GM12878 (cell line): ENCODE results near the gene SYTL2. TPM values are rescaled to one million over a fixed set of nuclear protein-coding genes. Genes with fewer than 3 reads are reported as not detected.

Experiments
- ATAC-seq: fragments of 200-7000 bp; cut with Tn5 transposase; 3 replicates; pipeline ENCODE4 v1.9.1; 2020; ENCODE audit warnings: mild to moderate bottlenecking, moderate library complexity
- BruUV-seq: library from RNA; stranded (reverse); fragments of 400-500 nt; replicated peaks from 2 replicates; lab custom pipeline; 2021; lab: Mats Ljungman, UMichigan
- CTCF ChIA-PET: fragments of 300-600 bp; sonication (Branson Sonifier 250); formaldehyde crosslinking; extraction: SDS; loops from one replicate; lab custom pipeline; 2021; ENCODE audit warnings: inconsistent platforms; lab: Yijun Ruan, JAX
- POLR2A ChIA-PET: fragments of 350-600 bp; formaldehyde crosslinking; extraction: SDS; loops from one replicate; lab custom pipeline; 2021; ENCODE audit warnings: inconsistent platforms; lab: Charles Lee
- RAD21 ChIA-PET: fragments of 300-600 bp; sonication (Branson Sonifier 250); formaldehyde crosslinking; loops from one replicate; lab custom pipeline; 2023; ENCODE audit warnings: antibody characterized with exemption; ENCODE audit not compliant: unreplicated experiment; lab: Charles Lee
- SMC1A ChIA-PET: fragments of 300-600 bp; sonication (Branson Sonifier 250); formaldehyde crosslinking; loops from one replicate; lab custom pipeline; 2023; ENCODE audit not compliant: unreplicated experiment, uncharacterized antibody; lab: Charles Lee
- DNase-seq: peaks from one replicate; pipeline ENCODE4 v3.0.0-alpha.2; 2011; ENCODE audit warnings: low read depth, low spot score
- FAIRE-seq: peaks from 3 replicates; lab custom pipeline; 2011; peaks lifted over from hg19 to GRCh38; lab: Jason Lieb, UNC
- H2AFZ ChIP-seq: 2 replicates; pipeline ENCODE4 v1.6.0; 2011; ENCODE audit warnings: low read depth, low read length, control low read depth; ENCODE audit not compliant: control insufficient read depth
- H3K27ac ChIP-seq: 2 replicates; pipeline ENCODE4 v1.5.1; 2011; ENCODE audit warnings: control low read depth; ENCODE audit not compliant: control insufficient read depth, insufficient read depth
- H3K27me3 ChIP-seq, 2 experiments: replicated peaks in 1 of 2; 2 replicates each; pipeline versions ENCODE4 v1.6.0 to v1.6.1; 2011; ENCODE audit warnings: low read length in 1 of 2; ENCODE audit not compliant: control insufficient read depth in 2 of 2, insufficient read depth in 2 of 2
- H3K36me3 ChIP-seq, 2 experiments: 2 replicates each; pipeline ENCODE4 v1.5.1; 2011; ENCODE audit warnings: low read length in 1 of 2; ENCODE audit not compliant: control insufficient read depth in 2 of 2, insufficient read depth in 2 of 2
- H3K4me1 ChIP-seq: 2 replicates; pipeline ENCODE4 v1.6.1; 2011; ENCODE audit warnings: mild to moderate bottlenecking, low read length, moderate library complexity, mixed read lengths; ENCODE audit not compliant: control insufficient read depth, insufficient read depth
- H3K4me2 ChIP-seq: 2 replicates; pipeline ENCODE4 v1.6.0; 2011; ENCODE audit warnings: control low read depth; ENCODE audit not compliant: control insufficient read depth, insufficient read depth
- H3K4me3 ChIP-seq: fragments of 200-600 bp; sonication (generic); 2 replicates; pipeline ENCODE4 v1.5.1; 2016
- H3K79me2 ChIP-seq: 2 replicates; pipeline ENCODE4 v1.6.0; 2011; ENCODE audit warnings: low read length; ENCODE audit not compliant: control insufficient read depth, insufficient read depth
- H3K9ac ChIP-seq: 2 replicates; pipeline ENCODE4 v1.8.0; 2011; ENCODE audit warnings: low read length, control low read depth, mixed read lengths; ENCODE audit not compliant: control insufficient read depth, insufficient read depth
- H3K9me3 ChIP-seq: replicated peaks from 3 replicates; pipeline ENCODE4 v1.5.1; 2011; ENCODE audit warnings: mild to moderate bottlenecking, low read length; ENCODE audit not compliant: control insufficient read depth, insufficient read depth
- H4K20me1 ChIP-seq: 2 replicates; pipeline ENCODE4 v1.6.0; 2011; ENCODE audit not compliant: control insufficient read depth, insufficient read depth
- BHLHE40 ChIP-seq, 2 experiments: fragments of 450-650 bp in 1 of 2; IDR thresholded peaks; 2 replicates each; pipeline ENCODE4 v1.6.1; 2011 to 2017; ENCODE audit warnings: low read depth in 2 of 2, borderline replicate concordance in 1 of 2, improper control_type of control experiment in 1 of 2, low read length in 1 of 2, mild to moderate bottlenecking in 1 of 2
- BRCA1 ChIP-seq: IDR thresholded peaks from 2 replicates; pipeline ENCODE4 v1.6.1; 2011; ENCODE audit warnings: low read depth, low read length, improper control_type of control experiment
- CBX5 ChIP-seq: sonication (generic); IDR thresholded peaks from 2 replicates; pipeline ENCODE4 v1.6.1; 2016; ENCODE audit warnings: low read depth, moderate library complexity, mild to moderate bottlenecking, inconsistent platforms
- CREM ChIP-seq: IDR thresholded peaks from 2 replicates; pipeline ENCODE4 v1.6.1; 2014; ENCODE audit warnings: antibody characterized with exemption, low read depth
- EED ChIP-seq: sonication (generic); IDR thresholded peaks from 2 replicates; pipeline ENCODE4 v1.6.1; 2016; ENCODE audit warnings: antibody characterized with exemption, low read depth
- NR2C2 ChIP-seq: IDR thresholded peaks from 2 replicates; pipeline ENCODE4 v1.6.1; 2011; ENCODE audit warnings: borderline replicate concordance, low read depth; ENCODE audit not compliant: control insufficient read depth, insufficient read length
- NRF1 ChIP-seq: conservative IDR thresholded peaks from 2 replicates; pipeline ENCODE4 v1.6.1; 2011; ENCODE audit warnings: mild to moderate bottlenecking, low read depth, low read length, improper control_type of control experiment
- PAX5 ChIP-seq: IDR thresholded peaks from 2 replicates; pipeline ENCODE4 v1.6.1; 2011; ENCODE audit warnings: low read depth, low read length, borderline replicate concordance
- PAX8 ChIP-seq: fragments of 450-650 bp; IDR thresholded peaks from 2 replicates; pipeline ENCODE4 v1.6.1; 2017; ENCODE audit warnings: mild to moderate bottlenecking, moderate library complexity
- RAD21 ChIP-seq: IDR thresholded peaks from 2 replicates; pipeline ENCODE4 v1.6.1; 2011; ENCODE audit warnings: mild to moderate bottlenecking, low read depth, low read length, moderate library complexity; ENCODE audit not compliant: insufficient read depth
- STAT3 ChIP-seq: IDR thresholded peaks from 2 replicates; pipeline ENCODE4 v1.6.1; 2011; ENCODE audit warnings: low read depth, low read length, improper control_type of control experiment
- SUPT20H ChIP-seq: IDR thresholded peaks from 2 replicates; pipeline ENCODE4 v1.6.1; 2011; ENCODE audit warnings: low read depth, mild to moderate bottlenecking, low read length, moderate library complexity, borderline replicate concordance; ENCODE audit not compliant: control insufficient read depth
- TCF7 ChIP-seq: IDR thresholded peaks from 2 replicates; pipeline ENCODE4 v1.6.1; 2014; ENCODE audit warnings: antibody characterized with exemption, borderline replicate concordance
- YBX1 ChIP-seq: fragments of 450-650 bp; IDR thresholded peaks from 2 replicates; pipeline ENCODE4 v1.6.1; 2016; ENCODE audit warnings: antibody characterized with exemption
- WGBS: methylation state at CpG from one replicate; pipeline ENCODE4 v1.1.6; 2016; ENCODE audit warnings: low lambda C conversion rate; ENCODE audit not compliant: insufficient replicate concordance, insufficient coverage; ENCODE audit errors: missing lambda C conversion rate; 5-methylcytosine and 5-hydroxymethylcytosine counted together
- in situ Hi-C: fragments of 300-500 bp; cut with MboI; formaldehyde crosslinking; loops from 9 replicates; pipeline ENCODE4 v1.14.3; 2018; ENCODE audit warnings: mixed read lengths
- intact Hi-C: fragments of 100-400 bp; cut with micrococcal nuclease; formaldehyde crosslinking; loops from one replicate; pipeline ENCODE4 v1.14.2; 2022; ENCODE audit not compliant: unreplicated experiment
- polyA plus RNA-seq, 11 experiments: library from polyadenylated mRNA; depleted of rRNA in 4 of 11; unstranded in 6 of 11; stranded (reverse) in 5 of 11; fragments of >200 nt; fragmentation: Nextera tagmentation in 4 of 11; fragmentation: Illumina TruSeq in 1 of 11; extraction: Ambion mirVana in 4 of 11; extraction: Trizol in 1 of 11; gene quantifications; 1 replicate in 1 of 11; 2 replicates in 10 of 11; pipeline versions ENCODE4 v1.2.1 to v1.2.3, GENCODE V29; 2011 to 2016; ENCODE audit warnings: inconsistent platforms in 2 of 11, missing spikeins in 2 of 11, low read depth in 1 of 11
- total RNA-seq, 4 experiments: library from RNA; depleted of rRNA in 3 of 4; stranded (reverse); fragments of >200 nt in 3 of 4; fragmentation: Illumina TruSeq in 1 of 4; extraction: Trizol in 1 of 4; gene quantifications; 2 replicates each; pipeline versions ENCODE4 v1.2.1 to v1.2.3, GENCODE V29; 2013 to 2021
- TF ChIP-seq, protein P1 (sequence below): fragments of 450-650 bp; IDR thresholded peaks from 2 replicates; pipeline ENCODE4 v1.6.1; 2017; ENCODE audit warnings: mild to moderate bottlenecking, moderate library complexity
- TF ChIP-seq, protein P2 (sequence below): fragments of 450-650 bp; IDR thresholded peaks from 2 replicates; pipeline ENCODE4 v1.6.1; 2017; ENCODE audit warnings: mild to moderate bottlenecking
- TF ChIP-seq, protein P3 (sequence below): fragments of 450-650 bp; IDR thresholded peaks from 2 replicates; pipeline ENCODE4 v1.6.1; 2017; ENCODE audit warnings: mild to moderate bottlenecking, low read depth, inconsistent platforms; ENCODE audit not compliant: poor library complexity, severe bottlenecking

Gene SYTL2
- total and polyA plus RNA-seq, 10 of the 15 experiments (the other 5 are each of a cell fraction or from before 2014, with no cell fraction given), result 0.02 to 1.4 (median 0.31) TPM; not detected in 2

DNA sequence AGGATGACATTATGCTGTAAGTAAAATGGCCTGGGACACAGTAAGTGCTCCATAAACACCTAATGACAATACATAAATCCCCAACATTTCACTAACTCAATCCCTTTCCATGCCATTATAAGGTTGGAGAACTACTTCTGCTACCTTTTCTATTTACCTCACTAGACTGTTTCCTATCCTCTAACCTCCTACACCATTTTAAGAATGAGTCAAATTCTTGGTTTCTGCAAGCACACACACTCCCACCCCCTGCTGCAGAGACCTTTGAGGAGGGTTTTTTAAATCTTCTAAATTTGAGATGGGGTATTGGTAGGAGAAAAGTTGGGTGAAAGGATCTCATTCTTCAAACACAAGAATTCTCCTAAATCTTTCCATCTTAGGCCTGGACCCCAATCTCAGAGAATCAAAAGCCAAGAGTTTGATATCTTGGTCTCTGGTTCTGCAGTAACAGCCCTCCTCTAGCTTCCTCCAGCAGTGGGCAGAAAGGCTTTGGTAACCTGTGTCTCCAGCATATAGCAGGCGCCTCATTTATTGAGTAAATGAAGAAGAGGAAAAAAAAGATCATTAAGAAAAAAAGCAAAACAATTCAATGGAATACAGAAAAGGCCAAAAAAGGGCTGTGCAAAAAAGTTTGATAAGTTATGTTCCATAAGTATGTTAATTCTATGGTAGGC is 42.3 kb downstream of the SYTL2 start:
- in situ Hi-C loops (no loop called here), intact Hi-C loops (no loop called here)
- ATAC-seq, result no peak
- Histone ChIP-seq H3K27ac (no peak overlapping the region), H3K4me2 (no peak overlapping the region), H4K20me1 (no peaks in the 10 kb centered on the region), H3K27me3 (peaks cover 1 to 2% of the 10 kb centered on the region in 2 experiments; a peak in 1 of 4 replicates), H3K9me3 (no peaks in the 10 kb centered on the region; the same call in 2 of the 3 replicates), H3K4me1 (no peaks in the 10 kb centered on the region), H3K9ac (no peak overlapping the region), H3K4me3 (no peak overlapping the region), H3K36me3 (no peaks in the 10 kb centered on the region), H2AFZ (no peak overlapping the region), H3K79me2 (no peaks in the 10 kb centered on the region)
- ChIA-PET RAD21 (no interaction called here), POLR2A (no interaction called here), SMC1A (no interaction called here), CTCF (no interaction called here)
- no peak for FAIRE-seq
- 6% methylated on average over 1 of the region's 1 CpG for WGBS
- DNase-seq, result no peak
- BruUV-seq, result no TSS peak
- TF ChIP-seq EED (no peak), CREM (no peak), TCF7 (no peak), NR2C2 (no peak), SUPT20H (no peak), PAX8 (no peak), PAX5 (no peak), BRCA1 (no peak), STAT3 (no peak), YBX1 (no peak), BHLHE40 (IDR thresholded peaks at IDR 0.05; ENCODE audit: borderline replicate concordance in 1 of 2, low read depth in 2 of 2, low read length in 1 of 2) (no peak), RAD21 (no peak), CBX5 (no peak), NRF1 (no peak)
- TF ChIP-seq, protein P1, sequence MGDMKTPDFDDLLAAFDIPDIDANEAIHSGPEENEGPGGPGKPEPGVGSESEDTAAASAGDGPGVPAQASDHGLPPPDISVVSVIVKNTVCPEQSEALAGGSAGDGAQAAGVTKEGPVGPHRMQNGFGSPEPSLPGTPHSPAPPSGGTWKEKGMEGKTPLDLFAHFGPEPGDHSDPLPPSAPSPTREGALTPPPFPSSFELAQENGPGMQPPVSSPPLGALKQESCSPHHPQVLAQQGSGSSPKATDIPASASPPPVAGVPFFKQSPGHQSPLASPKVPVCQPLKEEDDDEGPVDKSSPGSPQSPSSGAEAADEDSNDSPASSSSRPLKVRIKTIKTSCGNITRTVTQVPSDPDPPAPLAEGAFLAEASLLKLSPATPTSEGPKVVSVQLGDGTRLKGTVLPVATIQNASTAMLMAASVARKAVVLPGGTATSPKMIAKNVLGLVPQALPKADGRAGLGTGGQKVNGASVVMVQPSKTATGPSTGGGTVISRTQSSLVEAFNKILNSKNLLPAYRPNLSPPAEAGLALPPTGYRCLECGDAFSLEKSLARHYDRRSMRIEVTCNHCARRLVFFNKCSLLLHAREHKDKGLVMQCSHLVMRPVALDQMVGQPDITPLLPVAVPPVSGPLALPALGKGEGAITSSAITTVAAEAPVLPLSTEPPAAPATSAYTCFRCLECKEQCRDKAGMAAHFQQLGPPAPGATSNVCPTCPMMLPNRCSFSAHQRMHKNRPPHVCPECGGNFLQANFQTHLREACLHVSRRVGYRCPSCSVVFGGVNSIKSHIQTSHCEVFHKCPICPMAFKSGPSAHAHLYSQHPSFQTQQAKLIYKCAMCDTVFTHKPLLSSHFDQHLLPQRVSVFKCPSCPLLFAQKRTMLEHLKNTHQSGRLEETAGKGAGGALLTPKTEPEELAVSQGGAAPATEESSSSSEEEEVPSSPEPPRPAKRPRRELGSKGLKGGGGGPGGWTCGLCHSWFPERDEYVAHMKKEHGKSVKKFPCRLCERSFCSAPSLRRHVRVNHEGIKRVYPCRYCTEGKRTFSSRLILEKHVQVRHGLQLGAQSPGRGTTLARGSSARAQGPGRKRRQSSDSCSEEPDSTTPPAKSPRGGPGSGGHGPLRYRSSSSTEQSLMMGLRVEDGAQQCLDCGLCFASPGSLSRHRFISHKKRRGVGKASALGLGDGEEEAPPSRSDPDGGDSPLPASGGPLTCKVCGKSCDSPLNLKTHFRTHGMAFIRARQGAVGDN, result no peak
- TF ChIP-seq, protein P2, sequence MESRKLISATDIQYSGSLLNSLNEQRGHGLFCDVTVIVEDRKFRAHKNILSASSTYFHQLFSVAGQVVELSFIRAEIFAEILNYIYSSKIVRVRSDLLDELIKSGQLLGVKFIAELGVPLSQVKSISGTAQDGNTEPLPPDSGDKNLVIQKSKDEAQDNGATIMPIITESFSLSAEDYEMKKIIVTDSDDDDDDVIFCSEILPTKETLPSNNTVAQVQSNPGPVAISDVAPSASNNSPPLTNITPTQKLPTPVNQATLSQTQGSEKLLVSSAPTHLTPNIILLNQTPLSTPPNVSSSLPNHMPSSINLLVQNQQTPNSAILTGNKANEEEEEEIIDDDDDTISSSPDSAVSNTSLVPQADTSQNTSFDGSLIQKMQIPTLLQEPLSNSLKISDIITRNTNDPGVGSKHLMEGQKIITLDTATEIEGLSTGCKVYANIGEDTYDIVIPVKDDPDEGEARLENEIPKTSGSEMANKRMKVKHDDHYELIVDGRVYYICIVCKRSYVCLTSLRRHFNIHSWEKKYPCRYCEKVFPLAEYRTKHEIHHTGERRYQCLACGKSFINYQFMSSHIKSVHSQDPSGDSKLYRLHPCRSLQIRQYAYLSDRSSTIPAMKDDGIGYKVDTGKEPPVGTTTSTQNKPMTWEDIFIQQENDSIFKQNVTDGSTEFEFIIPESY, result no peak
- TF ChIP-seq, protein P3, sequence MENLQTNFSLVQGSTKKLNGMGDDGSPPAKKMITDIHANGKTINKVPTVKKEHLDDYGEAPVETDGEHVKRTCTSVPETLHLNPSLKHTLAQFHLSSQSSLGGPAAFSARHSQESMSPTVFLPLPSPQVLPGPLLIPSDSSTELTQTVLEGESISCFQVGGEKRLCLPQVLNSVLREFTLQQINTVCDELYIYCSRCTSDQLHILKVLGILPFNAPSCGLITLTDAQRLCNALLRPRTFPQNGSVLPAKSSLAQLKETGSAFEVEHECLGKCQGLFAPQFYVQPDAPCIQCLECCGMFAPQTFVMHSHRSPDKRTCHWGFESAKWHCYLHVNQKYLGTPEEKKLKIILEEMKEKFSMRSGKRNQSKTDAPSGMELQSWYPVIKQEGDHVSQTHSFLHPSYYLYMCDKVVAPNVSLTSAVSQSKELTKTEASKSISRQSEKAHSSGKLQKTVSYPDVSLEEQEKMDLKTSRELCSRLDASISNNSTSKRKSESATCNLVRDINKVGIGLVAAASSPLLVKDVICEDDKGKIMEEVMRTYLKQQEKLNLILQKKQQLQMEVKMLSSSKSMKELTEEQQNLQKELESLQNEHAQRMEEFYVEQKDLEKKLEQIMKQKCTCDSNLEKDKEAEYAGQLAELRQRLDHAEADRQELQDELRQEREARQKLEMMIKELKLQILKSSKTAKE, result no peak
